ENCODE results near the gene SDF2. TPM values are rescaled to one million over a fixed set of nuclear protein-coding genes. Genes with fewer than 3 reads are reported as not detected.

SDF2 gene
- total RNA-seq, 5 donors from 2014 or later (not counting 1 experiment from before 2014, with no cell fraction given): 25.3 to 45.8 (median 43.9) TPM

- Histone ChIP-seq H3K27me3 (replicated peaks in 1 of 2; ENCODE audit: control insufficient read depth in 2 of 2, extremely low read depth in 1 of 2, insufficient read depth in 2 of 2, low read length in 1 of 2) (no peaks in the 10 kb centered on the region), H3K27ac (ENCODE audit: low read length) (peak overlapping the region; percentile 75), H3K4me3 (ENCODE audit: control insufficient read depth in 1 of 2, extremely low read depth in 1 of 2, low read length in 1 of 2) (peak overlapping the region; percentile 57 to 88), H3K4me1 (ENCODE audit: control insufficient read depth in 1 of 2, extremely low read depth in 1 of 2, insufficient read depth in 2 of 2, low read length in 2 of 2) (peaks cover 27 to 33% of the 10 kb centered on the region in 2 experiments), H3K9me3 (no peaks in the 10 kb centered on the region), H3K36me3 (ENCODE audit: control insufficient read depth in 2 of 2, extremely low read depth in 1 of 2, insufficient read depth in 1 of 2, low read length in 1 of 2) (peaks cover 9 to 45% of the 10 kb centered on the region in 2 donors)
- 19% methylated on average over 3 of the region's 8 CpGs for WGBS (ENCODE audit: insufficient coverage)
- Mint-ChIP-seq H3K4me1 (peaks cover 39 to 42% (median 41%) of the 10 kb centered on the region in 3 donors), H3K9me3 (no peaks in the 10 kb centered on the region), H3K27me3 (no peaks in the 10 kb centered on the region), H3K27ac (peak overlapping the region; percentile 82 to 91), H3K4me3 (peak overlapping the region; percentile 85 to 94 (median 92)), H3K36me3 (peaks cover 20% of the 10 kb centered on the region)
- CTCF ChIA-PET: interaction anchor here in 1 of 2 donors (1.4 to 4.8 kb wide), 3 partner anchors 17 to 81 kb away, joined by 3 to 63 read pairs (median 8); partner anchors contain the start of genes PIGS, SDF2, SUPT6H and TLCD1
- ATAC-seq (replicated peaks in 1 of 4) (no peak), DNase-seq (peak in 1 of 35 experiments; percentile 8)
- POLR2A ChIA-PET: interaction anchor here (0.5 to 1.1 kb wide), 6 partner anchors 17 to 123 kb away, joined by 3 to 9 read pairs (median 4); partner anchors contain the start of genes PROCA1 (in 1 of the 2), SDF2 (in 1 of the 2) and SUPT6H (in 1 of the 2)
Observed at GRCh38 chr17:28645576-28645939, 16.1 kb downstream of the SDF2 start.

DNA sequence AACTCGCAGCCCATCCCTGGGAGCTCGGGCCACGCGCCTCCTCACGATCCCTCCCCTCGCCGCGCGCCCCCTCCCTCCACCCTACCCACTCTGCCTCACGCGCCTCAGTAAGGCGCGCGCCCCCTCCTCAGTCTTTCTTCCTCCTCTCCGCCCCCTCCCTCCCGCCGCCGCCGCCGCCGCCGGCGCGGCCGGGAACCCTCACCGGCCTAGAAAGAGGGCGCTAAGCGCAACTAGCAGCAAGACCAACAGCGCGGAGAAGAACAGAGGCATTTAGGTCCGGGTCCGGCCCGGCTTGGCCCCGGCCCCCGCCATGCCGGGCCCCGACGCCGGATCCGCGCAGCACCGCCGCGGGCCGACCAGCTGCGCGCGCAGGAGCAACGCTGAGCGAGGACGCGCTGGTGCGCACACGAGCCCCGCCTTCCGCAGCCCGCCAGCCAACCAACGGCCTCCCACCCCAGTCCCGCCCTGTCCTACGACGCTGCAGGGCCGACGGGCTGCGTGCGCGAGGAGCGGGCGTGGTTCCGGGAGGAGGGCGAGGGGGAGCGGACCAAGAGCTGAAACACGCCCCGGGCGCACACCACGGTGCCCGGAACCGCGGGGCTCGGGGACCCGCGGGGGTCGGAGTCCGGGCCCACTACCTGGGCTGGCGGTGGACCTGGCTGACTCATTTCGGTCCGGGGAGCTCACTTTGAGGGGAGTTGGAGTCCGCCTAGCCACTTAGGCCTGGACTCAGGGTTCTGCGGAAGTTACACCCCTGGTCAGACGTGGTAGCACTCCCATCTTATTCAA is 16.7 kb downstream of the SDF2 start, which contains the start of gene BLTP2:
Gene BLTP2 (minus strand): TSS at position 372 of the 789 bp plus-strand sequence. CDS start 102 bp downstream, at position 270.
- Histone ChIP-seq H3K4me3 (ENCODE audit: control insufficient read depth in 1 of 2, extremely low read depth in 1 of 2, low read length in 1 of 2) (peak within 1 kb of the TSS; percentile 83 to 91), H3K36me3 (ENCODE audit: control insufficient read depth in 2 of 2, extremely low read depth in 1 of 2, insufficient read depth in 1 of 2, low read length in 1 of 2) (peaks cover 4 to 46% of the 10 kb centered on the region in 2 donors), H3K27me3 (replicated peaks in 1 of 2; ENCODE audit: control insufficient read depth in 2 of 2, extremely low read depth in 1 of 2, insufficient read depth in 2 of 2, low read length in 1 of 2) (no peaks in the 10 kb centered on the region), H3K27ac (ENCODE audit: low read length) (peak within 1 kb of the TSS; percentile 75), H3K4me1 (ENCODE audit: control insufficient read depth in 1 of 2, extremely low read depth in 1 of 2, insufficient read depth in 2 of 2, low read length in 2 of 2) (peaks cover 27 to 33% of the 10 kb centered on the region in 2 experiments), H3K9me3 (no peaks in the 10 kb centered on the region)
- Mint-ChIP-seq H3K9me3 (no peaks in the 10 kb centered on the region), H3K27ac (peak within 1 kb of the TSS; percentile 88 to 91), H3K4me3 (peak within 1 kb of the TSS; percentile 85 to 94 (median 92)), H3K27me3 (no peaks in the 10 kb centered on the region), H3K4me1 (peaks cover 39 to 45% (median 41%) of the 10 kb centered on the region in 3 donors), H3K36me3 (peaks cover 24% of the 10 kb centered on the region)
- ATAC-seq (replicated peaks in 1 of 4): peak; percentile 97 to 100 (median 99)
- WGBS (ENCODE audit: insufficient coverage): under 1% methylated on average over 73 of the region's 89 CpGs
- CTCF ChIA-PET: interaction anchor here in 1 of 2 donors (0.6 to 4.8 kb wide), 4 partner anchors 17 to 105 kb away, joined by 3 to 63 read pairs (median 4); partner anchors contain the start of genes PIGS, SDF2 and SUPT6H
- POLR2A ChIA-PET: interaction anchor here (0.5 to 1.1 kb wide), 6 partner anchors 17 to 124 kb away, joined by 3 to 9 read pairs (median 4); partner anchors contain the start of genes PROCA1 (in 1 of the 2), SDF2 (in 1 of the 2) and SUPT6H (in 1 of the 2)
- peak; percentile 91 to 98 (median 95) for DNase-seq

DNA sequence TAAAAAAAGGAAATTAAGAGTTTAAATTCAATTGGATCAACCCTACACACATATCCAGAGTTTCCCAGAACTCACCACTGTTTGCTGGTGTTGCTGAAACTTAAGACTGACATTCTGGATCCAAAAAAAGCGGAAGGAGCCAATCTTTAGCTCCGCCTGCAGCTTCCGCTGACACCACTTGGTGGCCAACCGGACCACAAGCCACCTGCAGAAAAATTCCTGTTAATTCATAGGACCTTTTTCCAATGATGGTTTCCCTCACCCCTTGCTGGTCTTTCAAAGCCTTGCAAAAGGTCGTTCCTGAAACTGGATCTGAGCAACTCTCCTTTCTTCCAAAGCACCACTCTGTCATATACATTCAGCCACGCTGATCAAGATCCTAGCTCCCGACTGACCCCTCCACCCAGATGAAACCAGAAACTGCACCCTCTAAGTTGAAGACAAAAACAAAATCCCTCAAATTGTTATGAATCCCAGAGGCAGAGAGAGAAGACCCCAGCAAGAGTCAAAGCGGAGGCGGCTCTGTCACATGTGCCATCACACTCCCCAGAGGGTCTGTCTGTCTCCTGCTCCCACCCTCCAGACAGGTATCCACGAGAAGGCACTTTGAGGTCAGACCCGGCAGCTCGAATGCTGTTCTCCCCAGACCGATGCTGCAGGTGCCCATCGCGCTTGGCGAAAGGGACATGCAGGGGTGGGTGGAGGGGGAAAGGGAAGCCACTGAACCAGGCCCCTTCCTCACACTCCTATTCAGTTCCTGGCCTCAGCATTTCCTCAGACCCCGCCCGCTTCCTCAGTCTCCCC is 17.5 kb downstream of the SDF2 start:
- no peaks in the 10 kb centered on the region for H3K9me3 ChIP-seq
- H3K27me3 Mint-ChIP-seq: no peaks in the 10 kb centered on the region
- peak overlapping the region; percentile 83 to 91 for H3K4me3 ChIP-seq (ENCODE audit: control insufficient read depth in 1 of 2, extremely low read depth in 1 of 2, low read length in 1 of 2)
- peaks cover 4 to 53% of the 10 kb centered on the region in 2 donors for H3K36me3 ChIP-seq (ENCODE audit: control insufficient read depth in 2 of 2, extremely low read depth in 1 of 2, insufficient read depth in 1 of 2, low read length in 1 of 2)
- H3K27ac Mint-ChIP-seq: peak overlapping the region; percentile 88 to 91
- peaks cover 31% of the 10 kb centered on the region for H3K36me3 Mint-ChIP-seq
- CTCF ChIA-PET: interaction anchor here in 1 of 2 donors (0.6 to 4.8 kb wide), 3 partner anchors 18 to 106 kb away, joined by 3 to 63 read pairs (median 5); partner anchors contain the start of genes SDF2 and SUPT6H
- H3K4me1 Mint-ChIP-seq: peaks cover 39 to 48% (median 43%) of the 10 kb centered on the region in 3 donors
- DNase-seq: peak in 8 of 35 experiments; percentile 3 to 40 (median 10)
- no peak for ATAC-seq (replicated peaks in 1 of 4)
- no peaks in the 10 kb centered on the region for H3K27me3 ChIP-seq (replicated peaks in 1 of 2; ENCODE audit: control insufficient read depth in 2 of 2, extremely low read depth in 1 of 2, insufficient read depth in 2 of 2, low read length in 1 of 2)
- H3K4me1 ChIP-seq (ENCODE audit: control insufficient read depth in 1 of 2, extremely low read depth in 1 of 2, insufficient read depth in 2 of 2, low read length in 2 of 2): peaks cover 27 to 33% of the 10 kb centered on the region in 2 experiments
- peak overlapping the region; percentile 46 for H3K27ac ChIP-seq (ENCODE audit: low read length)
- POLR2A ChIA-PET: interaction anchor here (0.5 to 1.0 kb wide), 2 partner anchors 18 to 266 kb away, joined by 3 to 9 read pairs; partner anchors contain the start of genes SDF2 (in 1 of the 2) and SUPT6H (in 1 of the 2)
- no peaks in the 10 kb centered on the region for H3K9me3 Mint-ChIP-seq
- peak overlapping the region; percentile 85 to 94 (median 92) for H3K4me3 Mint-ChIP-seq
- 1% methylated on average over 9 of the region's 18 CpGs for WGBS (ENCODE audit: insufficient coverage)

GRCh38 chr17:28641579-28641978 is 20.1 kb downstream of the SDF2 start:
- Histone ChIP-seq H3K9me3 (no peaks in the 10 kb centered on the region), H3K4me1 (ENCODE audit: control insufficient read depth in 1 of 2, extremely low read depth in 1 of 2, insufficient read depth in 2 of 2, low read length in 2 of 2) (peaks cover 22 to 27% of the 10 kb centered on the region in 2 experiments), H3K4me3 (ENCODE audit: control insufficient read depth in 1 of 2, extremely low read depth in 1 of 2, low read length in 1 of 2) (no peak overlapping the region), H3K36me3 (ENCODE audit: control insufficient read depth in 2 of 2, extremely low read depth in 1 of 2, insufficient read depth in 1 of 2, low read length in 1 of 2) (peaks cover 4 to 67% of the 10 kb centered on the region in 2 donors), H3K27me3 (replicated peaks in 1 of 2; ENCODE audit: control insufficient read depth in 2 of 2, extremely low read depth in 1 of 2, insufficient read depth in 2 of 2, low read length in 1 of 2) (no peaks in the 10 kb centered on the region), H3K27ac (ENCODE audit: low read length) (no peak overlapping the region)
- WGBS (ENCODE audit: insufficient coverage): no CpG with 5 or more reads among the region's 2 CpGs
- CTCF ChIA-PET: interaction anchor here in 1 of 2 donors (1.0 kb wide), 1 partner anchor 34 kb away, joined by 3 read pairs; no protein-coding TSS in a partner anchor
- Mint-ChIP-seq H3K36me3 (peaks cover 44% of the 10 kb centered on the region), H3K4me3 (no peak overlapping the region), H3K27ac (no peak overlapping the region), H3K27me3 (no peaks in the 10 kb centered on the region), H3K4me1 (peaks cover 46 to 49% (median 46%) of the 10 kb centered on the region in 3 donors), H3K9me3 (no peaks in the 10 kb centered on the region)
- ATAC-seq (replicated peaks in 1 of 4) (no peak), DNase-seq (no peak)
- POLR2A ChIA-PET: interaction anchor here (0.6 to 0.9 kb wide), 3 partner anchors 16 to 62 kb away, joined by 4 read pairs; no protein-coding TSS in a partner anchor

GRCh38 chr17:28635506-28635905 is 26.2 kb downstream of the SDF2 start:
- Mint-ChIP-seq H3K4me1 (peaks cover 17 to 35% (median 25%) of the 10 kb centered on the region in 3 donors), H3K4me3 (no peak overlapping the region), H3K9me3 (no peaks in the 10 kb centered on the region), H3K27me3 (no peaks in the 10 kb centered on the region), H3K36me3 (peaks cover 89% of the 10 kb centered on the region), H3K27ac (no peak overlapping the region)
- no peak for DNase-seq
- Histone ChIP-seq H3K4me1 (ENCODE audit: control insufficient read depth in 1 of 2, extremely low read depth in 1 of 2, insufficient read depth in 2 of 2, low read length in 2 of 2) (peaks cover 0 to 6% of the 10 kb centered on the region in 2 experiments), H3K36me3 (ENCODE audit: control insufficient read depth in 2 of 2, extremely low read depth in 1 of 2, insufficient read depth in 1 of 2, low read length in 1 of 2) (peaks cover 34 to 98% of the 10 kb centered on the region in 2 donors), H3K9me3 (no peaks in the 10 kb centered on the region), H3K27ac (ENCODE audit: low read length) (no peak overlapping the region), H3K27me3 (replicated peaks in 1 of 2; ENCODE audit: control insufficient read depth in 2 of 2, extremely low read depth in 1 of 2, insufficient read depth in 2 of 2, low read length in 1 of 2) (no peaks in the 10 kb centered on the region), H3K4me3 (ENCODE audit: control insufficient read depth in 1 of 2, extremely low read depth in 1 of 2, low read length in 1 of 2) (no peak overlapping the region)
- no peak for ATAC-seq (replicated peaks in 1 of 4)
- ChIA-PET POLR2A (interaction anchor here in 1 of 2 donors (0.7 kb wide), 1 partner anchor 115 kb away, joined by 3 read pairs; no protein-coding TSS in a partner anchor), CTCF (interaction anchor here in 1 of 2 donors (0.6 kb wide), 1 partner anchor 132 kb away, joined by 4 read pairs; no protein-coding TSS in a partner anchor)
- no CpG with 5 or more reads among the region's 1 CpG for WGBS (ENCODE audit: insufficient coverage)

Measured in T-cell (primary cell).